ENCODE results near the gene USP54. TPM values are rescaled to one million over a fixed set of nuclear protein-coding genes. Genes with fewer than 3 reads are reported as not detected.
"Not testable (repeated sequence)": the region's sequence is repeated elsewhere in the genome, so short reads cannot be mapped to it uniquely, and the experiment has no call there.

The USP54 gene
- total RNA-seq, 1 donor from 2014 or later = 22.4 TPM

DNA sequence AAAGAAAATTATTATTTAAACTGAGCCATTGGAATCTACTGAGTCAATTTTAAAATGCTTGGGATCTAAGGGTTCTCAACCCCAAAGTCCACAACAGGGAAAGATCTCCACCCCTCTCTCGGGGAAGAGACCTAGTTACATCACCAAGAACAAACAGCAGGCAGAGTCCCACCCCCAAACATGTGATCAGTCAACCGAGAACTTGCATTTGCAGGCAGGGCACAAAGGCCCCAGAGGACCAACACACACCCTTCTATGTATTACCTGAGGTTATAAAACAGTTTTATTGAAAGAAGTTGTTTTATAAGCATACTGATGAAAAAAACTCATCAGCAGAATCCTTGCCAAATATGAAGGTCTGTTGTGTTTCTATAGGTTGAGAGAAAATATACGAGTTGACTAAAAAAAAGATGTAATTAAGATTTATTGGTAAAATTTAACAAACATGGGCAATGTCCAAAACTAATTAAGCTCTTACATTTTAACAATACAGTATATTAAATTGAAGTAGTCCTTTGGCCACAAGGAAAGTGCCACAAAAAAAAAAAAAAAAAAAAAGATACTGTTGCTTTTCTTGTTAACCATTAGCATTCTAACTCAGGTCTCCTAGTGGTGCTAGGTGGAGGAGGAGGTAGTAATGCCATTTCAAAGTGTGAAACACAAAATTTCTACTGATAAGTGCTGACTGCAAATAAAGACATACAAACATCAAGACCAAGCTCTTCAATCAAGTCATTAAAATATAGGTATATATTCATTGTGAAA lies 975 bp upstream of the USP54 start:
- ATAC-seq (peak; percentile 87), DNase-seq (peak; percentile 46)
- intact Hi-C loops (cut with micrococcal nuclease) = no loop called here

DNA sequence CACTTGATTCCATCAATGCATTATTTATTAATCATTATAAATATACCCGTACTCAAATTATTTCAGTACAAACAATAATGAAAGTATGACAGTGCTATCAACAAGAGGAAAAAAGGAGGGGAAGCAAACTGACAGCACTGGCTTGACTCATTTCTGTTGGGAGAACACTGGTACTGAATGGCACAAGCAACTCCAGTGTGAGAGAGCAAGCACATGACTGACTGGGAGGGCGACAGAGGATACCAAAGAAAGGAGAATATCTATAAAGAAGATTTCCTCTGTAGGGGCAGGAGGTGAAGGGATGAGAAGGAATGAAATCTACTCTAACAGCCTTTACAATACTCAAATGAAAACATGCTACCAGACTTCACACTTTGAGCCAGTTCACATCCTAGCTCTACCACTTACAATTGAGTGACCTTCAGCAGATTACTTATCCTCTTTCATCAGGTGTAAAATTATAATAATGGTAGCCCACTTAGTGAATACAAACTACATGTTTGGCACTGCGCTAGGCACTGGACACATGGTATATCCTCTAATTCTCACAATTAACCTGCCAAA lies 1.5 kb downstream of the USP54 start:
- intact Hi-C loops (cut with micrococcal nuclease) = no loop called here
- ATAC-seq (peak; percentile 11), DNase-seq (no peak)

DNA sequence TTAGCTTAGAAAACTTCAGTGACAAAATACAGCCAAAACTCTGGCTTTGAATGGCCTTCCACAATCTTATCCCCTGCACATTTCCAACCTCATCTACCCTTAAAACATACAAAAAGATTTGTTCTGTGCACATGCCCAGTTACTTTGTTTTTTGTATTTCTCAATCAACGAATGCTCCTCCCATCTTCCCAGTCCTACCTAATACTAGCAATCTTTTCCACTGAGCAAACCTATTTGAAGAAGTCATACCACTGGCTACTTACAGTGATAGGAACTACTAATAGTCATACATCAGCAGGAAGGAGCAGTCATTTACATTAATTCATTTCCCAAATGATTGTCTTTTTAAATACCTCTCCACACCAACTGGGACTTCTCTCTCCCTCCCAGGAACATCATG lies 2.5 kb downstream of the USP54 start:
- intact Hi-C loops (cut with micrococcal nuclease) = no loop called here
- DNase-seq (no peak), ATAC-seq (no peak)

DNA sequence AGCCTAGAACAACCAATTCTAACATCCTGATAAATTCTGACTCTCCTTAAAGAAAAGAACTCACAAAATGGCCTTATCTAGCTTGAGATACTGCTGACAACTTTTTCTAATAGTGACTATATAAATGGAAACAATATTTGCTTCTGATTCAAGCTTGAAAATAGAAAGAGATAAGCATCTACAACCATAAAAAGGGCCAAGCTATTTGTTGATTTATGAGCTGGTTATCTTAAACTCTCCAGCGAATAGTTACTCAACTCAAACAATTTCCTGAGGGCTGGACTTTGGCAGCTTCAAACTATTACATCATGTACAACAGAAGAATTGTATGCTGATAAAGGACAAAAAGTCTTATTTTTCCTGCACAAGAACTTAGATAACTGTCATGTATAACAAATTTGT lies 4.6 kb downstream of the USP54 start:
- DNase-seq (no peak), ATAC-seq (peak; percentile 74)
- intact Hi-C loops (cut with micrococcal nuclease) = no loop called here

DNA sequence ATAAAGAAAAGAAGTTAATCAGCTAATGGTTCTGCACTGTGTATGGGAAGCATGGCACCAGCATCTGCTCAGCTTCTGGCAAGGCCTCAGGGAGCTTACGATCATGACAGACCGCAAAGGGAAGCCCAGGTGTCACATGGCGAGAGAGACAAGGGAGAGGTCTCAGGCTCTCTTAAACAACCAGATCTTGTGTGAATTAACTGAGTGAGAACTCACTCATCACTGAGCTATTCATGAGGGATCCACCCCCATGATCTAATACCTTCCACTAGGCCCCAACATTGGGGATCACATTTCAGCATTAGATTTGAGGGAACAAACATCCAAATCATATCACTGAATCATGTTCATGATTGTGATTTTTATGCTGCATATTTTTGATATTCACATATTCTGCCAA lies 5.8 kb downstream of the USP54 start:
- peak; percentile 8 for ATAC-seq
- DNase-seq = no peak
- intact Hi-C loops (cut with micrococcal nuclease) = no loop called here

DNA sequence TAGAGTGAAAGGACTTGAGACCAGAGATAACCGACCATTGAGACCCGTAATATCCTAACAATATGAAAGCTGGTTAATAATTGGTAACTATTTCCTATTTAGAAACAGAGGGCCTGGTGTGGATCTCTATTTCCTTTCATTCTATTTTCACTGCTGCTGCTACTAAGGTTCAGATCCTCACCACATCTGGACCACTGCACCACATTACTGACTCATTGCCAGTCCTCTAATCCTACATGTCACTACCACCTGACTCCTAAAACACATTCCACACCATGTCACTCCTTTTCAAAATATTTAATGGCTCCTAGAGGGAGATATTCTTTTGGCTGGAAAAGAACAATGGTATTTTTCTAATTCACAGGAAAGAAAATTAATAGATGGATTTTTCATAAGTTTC lies 6.4 kb downstream of the USP54 start:
- ATAC-seq = no peak
- DNase-seq = no peak
- intact Hi-C loops (cut with micrococcal nuclease) = no loop called here

DNA sequence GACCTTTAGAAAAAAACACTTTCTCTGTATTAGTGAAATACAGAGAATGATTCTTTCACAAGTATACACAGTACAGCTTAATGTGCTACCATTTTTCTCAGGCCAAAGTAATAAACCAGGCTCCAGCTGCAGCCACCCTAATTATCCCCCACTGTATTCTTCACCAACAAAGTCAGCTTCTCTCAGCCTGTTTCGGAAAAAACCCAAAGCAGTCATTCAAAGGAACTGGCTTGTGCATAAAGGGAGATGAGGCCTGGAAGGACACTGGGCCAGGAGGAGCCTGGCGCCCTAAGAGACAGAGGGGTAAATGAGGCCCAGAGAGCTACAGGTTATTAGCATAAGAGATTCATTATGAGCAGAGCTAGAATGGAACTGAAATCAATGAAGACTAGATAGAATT lies 9.2 kb downstream of the USP54 start:
- DNase-seq (no peak), ATAC-seq (no peak)
- intact Hi-C loops (cut with micrococcal nuclease) = no loop called here

DNA sequence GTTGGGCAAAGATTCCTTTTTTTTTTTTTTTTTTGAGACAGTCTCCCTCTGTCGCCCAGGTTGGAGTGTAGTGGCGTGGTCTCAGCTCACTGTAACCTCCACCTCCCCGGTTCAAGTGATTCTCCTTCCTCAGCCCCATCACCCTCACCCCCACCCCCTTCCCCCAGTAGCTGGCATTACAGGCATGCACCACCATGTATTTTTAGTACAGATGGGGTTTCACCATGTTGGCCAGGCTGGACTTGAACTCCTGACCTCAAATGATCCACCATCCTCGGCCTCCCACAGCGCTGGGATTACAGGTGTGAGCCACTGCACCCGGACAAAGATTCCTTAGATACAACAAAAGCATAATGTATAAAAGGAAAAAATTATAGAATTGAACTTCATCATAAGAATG lies 12.2 kb downstream of the USP54 start:
- peak; percentile 15 for ATAC-seq
- DNase-seq; intact Hi-C loops (cut with micrococcal nuclease): not testable (repeated sequence)

DNA sequence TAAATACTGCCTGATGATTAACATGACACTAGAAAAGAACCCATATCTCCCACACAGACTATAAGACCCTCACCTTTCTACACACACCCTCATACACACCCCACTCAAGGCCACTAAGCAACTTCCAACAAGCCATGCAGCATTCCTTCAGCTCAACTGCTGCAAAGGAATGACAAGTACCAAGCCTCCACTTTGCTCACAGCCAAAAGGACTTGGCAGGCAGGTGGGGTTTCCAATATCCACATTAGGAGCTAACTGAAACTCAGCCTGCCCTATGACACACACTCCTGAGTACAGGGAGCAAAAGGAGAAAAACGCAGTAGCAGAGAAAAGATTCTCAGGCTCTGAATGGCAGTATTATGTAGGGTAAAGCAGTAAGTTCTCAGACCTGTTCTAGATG lies 13.4 kb downstream of the USP54 start:
- ATAC-seq (peak; percentile 92), DNase-seq (peak; percentile 66)
- intact Hi-C loops (cut with micrococcal nuclease) = no loop called here

DNA sequence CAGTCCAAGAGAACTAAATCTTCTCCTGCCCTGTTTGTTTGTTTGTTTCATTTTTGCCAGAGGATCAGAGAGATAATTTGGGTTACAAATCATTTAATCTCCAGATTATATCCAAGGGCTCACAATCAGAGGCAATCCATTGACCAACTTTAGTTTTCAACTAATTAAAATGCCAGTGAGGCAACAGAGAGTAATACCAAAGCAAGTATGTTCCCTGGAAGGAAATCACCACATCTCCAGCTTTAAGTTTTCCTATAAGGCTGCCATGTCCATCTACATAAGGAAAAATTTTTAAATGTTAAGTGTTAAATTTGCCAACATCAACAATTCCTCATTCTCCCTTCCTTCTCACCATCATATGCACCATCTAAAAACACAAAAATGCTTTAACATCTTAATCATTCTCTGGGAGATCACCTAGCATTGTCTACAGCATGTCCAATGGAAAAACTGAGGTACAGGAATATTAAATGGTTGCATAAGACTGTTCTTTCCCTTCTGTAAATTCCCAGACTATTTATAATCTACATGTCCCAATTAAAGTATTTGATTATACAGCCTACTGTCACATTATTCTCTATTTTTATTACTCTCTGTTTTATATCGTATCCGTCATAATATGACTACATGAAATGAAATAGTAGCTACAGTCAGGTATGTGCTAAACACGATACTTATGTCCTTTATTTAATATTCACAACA lies 14.1 kb downstream of the USP54 start:
- DNase-seq (no peak), ATAC-seq (peak; percentile 26)
- intact Hi-C loops (cut with micrococcal nuclease) = no loop called here

DNA sequence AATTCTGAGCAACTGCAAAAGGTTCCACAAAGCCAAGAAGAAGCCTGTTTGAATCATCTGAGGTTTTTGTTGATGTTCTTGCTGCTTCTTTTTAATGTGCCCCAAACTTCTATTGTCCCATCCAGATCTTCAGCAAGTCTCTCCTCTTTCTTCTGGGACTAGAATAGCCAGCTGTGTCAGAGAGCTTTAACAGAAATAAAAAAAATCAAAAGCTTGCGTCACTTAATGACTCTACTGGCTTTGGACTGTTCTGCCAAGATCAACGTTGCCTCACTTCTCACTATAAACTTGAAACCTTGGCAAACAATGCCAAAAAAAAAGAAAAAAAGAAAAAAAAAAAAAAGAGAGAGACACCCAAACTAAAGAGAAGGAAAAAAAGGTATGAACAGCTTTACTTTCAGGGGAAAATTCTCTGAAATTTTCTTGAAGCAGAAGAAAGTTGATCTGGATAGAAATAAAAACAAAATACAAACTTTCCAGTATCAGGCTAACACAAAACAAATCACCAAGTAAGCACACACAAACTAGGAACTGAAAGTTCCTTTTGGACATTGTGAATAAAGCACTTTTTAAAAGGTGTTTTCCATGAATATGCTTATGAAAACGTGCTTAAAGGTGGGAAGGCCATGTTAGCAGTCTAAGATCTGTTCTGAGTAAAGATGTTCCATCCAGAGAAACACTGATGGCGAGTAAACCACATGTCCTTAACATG lies 14.8 kb downstream of the USP54 start:
- DNase-seq (no peak), ATAC-seq (peak; percentile 73)
- intact Hi-C loops (cut with micrococcal nuclease) = no loop called here

DNA sequence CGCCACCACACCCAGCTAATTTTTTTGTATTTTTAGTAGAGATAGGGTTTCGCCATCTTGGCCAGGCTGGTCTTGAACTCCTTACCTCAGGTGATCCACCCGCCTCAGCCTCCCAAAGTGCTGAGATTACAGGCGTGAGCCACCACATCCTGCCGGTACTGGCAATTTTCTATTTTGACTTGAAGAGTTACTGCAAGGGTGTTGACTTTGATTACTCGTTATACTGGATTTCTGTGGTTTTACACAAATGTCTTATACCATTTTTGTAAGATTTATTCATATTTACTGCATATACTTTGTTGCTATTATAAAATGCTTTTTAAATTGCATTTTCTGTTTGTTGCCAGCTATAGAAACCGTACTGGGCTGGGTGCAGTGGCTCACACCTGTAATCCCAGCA lies 24.1 kb downstream of the USP54 start:
- intact Hi-C loops (cut with micrococcal nuclease); DNase-seq; ATAC-seq: not testable (repeated sequence)

DNA sequence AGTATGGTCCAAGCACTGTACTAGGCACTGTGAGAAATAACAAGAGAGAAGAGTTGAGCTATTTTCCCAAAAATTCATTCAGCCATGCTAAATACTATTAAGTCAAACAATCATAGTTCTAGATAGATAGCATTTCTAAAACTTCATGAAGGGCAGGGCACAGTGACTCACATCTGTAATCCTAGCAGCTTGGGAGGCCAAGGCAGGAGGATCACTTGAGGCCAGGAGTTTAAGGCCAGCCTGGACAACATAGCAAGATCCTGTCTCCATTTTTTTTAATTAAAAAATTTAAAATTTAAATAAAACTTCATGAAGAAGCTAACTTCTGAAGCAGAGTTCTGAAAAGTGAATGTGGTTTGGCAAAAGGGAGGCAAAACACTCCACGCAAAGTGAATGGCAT lies 29.9 kb downstream of the USP54 start:
- no peak for ATAC-seq
- intact Hi-C loops (cut with micrococcal nuclease) = no loop called here
- DNase-seq = no peak

DNA sequence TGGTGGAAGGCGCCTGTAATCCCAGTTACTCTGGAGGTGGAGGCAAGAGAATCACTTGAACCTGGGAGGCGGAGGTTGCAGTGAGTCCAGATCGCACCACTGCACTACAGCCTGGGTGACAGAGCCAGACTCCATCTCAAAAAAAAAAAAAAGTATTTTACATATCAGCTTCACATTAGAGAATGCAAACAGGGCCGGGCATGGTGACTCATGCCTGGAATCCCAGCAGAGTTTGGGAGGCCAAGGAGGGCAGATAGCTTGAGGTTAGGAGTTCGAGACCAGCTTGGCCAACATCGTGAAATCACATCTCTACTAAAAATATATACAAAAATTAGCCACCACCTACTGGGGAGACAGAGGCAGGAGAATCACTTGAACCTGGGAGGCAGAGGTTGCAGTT lies 31.6 kb downstream of the USP54 start:
- intact Hi-C loops (cut with micrococcal nuclease) = no loop called here
- ATAC-seq = no peak
- no peak for DNase-seq

DNA sequence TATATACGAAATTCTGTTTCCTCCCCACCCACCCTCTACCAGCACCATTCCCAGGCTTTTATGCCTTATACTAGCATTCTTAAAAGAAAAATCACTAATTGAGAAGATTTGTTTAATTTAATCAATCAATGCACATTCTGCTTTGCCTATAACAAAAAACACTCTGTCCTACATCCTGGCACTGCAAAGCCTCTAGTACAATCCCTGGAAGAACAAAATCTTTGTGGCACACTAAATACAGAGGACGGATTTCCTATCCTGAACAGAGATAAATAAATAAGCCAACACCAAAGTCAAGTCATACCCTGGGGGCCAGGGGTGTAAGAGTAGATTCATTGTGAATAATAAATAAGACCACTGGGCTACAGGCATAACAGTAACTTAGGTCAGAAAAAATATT lies 34.3 kb downstream of the USP54 start:
- intact Hi-C loops (cut with micrococcal nuclease) = no loop called here
- no peak for ATAC-seq

DNA sequence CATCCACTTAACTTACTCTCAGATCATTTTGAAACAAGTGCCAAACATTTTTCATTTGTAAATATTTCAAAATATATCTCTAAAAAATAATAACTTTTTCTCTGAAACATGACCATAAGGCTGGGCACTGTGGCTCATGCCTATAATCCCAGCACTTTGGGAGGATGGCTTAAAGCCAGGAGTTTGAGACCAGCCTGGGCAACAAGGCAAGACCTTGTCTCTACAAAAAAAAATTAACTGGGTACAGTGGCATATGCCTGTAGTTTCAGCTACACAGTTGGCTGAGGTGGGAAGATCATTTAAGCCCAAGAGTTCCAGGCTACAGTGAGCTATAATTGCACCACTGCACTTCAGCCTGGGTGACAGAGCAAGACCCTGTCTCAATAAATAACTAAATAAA lies 36.4 kb downstream of the USP54 start:
- intact Hi-C loops (cut with micrococcal nuclease) = no loop called here
- DNase-seq (no peak), ATAC-seq (no peak)

More for the DNA sequence above, 34.3 kb downstream of the USP54 start:
- no peak for DNase-seq

DNA sequence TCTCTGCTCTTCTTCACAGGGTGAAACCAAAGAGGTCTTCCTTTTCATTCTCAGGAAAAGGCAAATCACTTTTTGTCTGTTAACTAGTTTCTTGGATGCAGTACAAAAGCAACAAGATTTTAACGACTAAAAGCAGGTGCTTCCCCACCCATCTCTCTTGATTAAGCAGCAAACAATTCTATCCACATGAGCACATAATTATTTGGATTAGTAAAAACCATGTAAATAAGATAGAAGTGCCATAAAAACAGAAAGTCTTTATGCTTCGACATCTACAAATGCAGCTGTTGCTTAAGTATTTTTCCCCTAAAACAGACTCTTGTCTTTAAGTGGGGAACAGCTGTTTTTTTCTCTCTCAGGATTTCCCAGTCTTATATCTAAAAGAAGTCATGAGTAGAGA lies 37.4 kb downstream of the USP54 start:
- peak; percentile 7 for ATAC-seq
- intact Hi-C loops (cut with micrococcal nuclease) = no loop called here

DNA sequence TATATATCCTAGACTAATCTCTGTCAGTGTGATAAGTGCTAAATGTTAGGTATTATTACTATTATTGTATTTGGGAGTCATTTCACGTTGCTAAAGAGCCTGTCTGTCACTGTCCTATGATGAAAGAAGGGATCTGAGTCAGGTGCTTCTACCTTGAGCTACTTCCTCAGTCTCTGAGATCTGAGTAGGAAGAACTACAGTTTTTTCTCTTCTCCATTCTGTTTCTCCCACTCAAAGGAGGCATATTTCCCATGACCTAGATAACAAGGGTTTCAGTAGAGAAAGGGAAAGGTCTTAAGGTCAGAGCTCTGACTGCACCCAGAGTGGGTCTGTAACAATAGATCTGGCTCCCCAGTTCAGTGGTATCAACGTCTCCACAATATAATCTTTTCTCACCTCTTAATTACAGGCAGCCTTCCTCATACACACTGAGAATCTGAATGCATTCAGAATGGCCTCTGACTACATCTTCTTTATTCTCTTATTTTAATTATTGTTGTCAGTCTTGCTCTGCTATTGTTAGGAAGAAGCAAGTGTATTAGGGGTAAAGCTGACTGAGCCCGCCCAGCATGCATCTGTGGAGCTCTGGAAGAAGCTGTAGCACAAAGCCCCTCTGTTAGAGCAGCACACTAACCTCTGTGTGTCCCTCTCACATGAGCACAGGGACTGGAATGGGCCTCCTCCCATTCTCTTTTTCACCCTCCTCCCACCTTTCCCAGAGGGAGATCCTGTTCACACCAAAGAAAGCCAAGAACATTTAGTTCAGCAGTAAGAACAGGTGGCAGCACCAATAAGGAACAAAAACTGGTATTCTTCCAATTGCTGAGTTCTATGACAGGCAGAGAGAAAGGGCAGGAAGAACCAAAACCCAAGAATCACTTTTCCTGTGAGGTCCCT lies 38.1 kb downstream of the USP54 start:
- peak; percentile 52 for DNase-seq
- intact Hi-C loops (cut with micrococcal nuclease) = no loop called here
- peak; percentile 95 for ATAC-seq

More for the DNA sequence above, 37.4 kb downstream of the USP54 start:
- DNase-seq = no peak

DNA sequence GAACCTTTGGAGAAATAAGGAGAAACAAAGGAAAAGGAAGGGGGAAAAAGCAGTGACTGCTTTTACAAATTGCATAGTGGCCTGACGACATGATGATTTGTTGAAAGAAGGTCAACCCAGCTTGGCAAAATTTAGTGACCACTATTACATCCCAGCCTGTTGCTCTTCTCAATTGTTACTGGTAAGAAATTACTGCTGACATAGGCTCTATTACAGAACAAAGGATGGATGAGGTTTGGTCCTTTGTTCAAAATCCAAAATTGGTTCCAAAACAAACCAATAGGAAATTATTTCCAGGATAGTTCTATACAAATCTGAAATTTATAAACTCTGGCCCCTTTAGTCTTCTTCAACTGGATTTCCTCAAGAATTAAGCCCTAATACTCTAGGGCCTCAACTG lies 39.6 kb downstream of the USP54 start:
- no peak for DNase-seq
- intact Hi-C loops (cut with micrococcal nuclease) = no loop called here
- ATAC-seq = no peak
